Right lobe of liver (tissue), 4 donors: ENCODE data around the gene HHIP.

Source experiments
- CTCF ChIP-seq, 4 donors: fragments of 200-600 bp in 3 of 4; fragments of 450-650 bp in 1 of 4; IDR thresholded peaks; one replicate each; pipeline versions ENCODE4 v1.5.1 to v1.8.0; 2016 to 2022; ENCODE audit warnings: antibody characterized with exemption in 4 of 4, mild to moderate bottlenecking in 2 of 4
- POLR2A ChIP-seq: fragments of 450-650 bp; IDR thresholded peaks from one replicate; pipeline ENCODE4 v1.6.1; 2017; ENCODE audit warnings: antibody characterized with exemption, mild to moderate bottlenecking
- donor health status: DM: no; HTN: no; CAD: no.
- donor health status: DM: no; HTN: no; CAD: no.
- donor health status: DM: no; HTN: yes; CAD: no.

GRCh38 chr4:144709793-144710525 is 64.0 kb downstream of the HHIP start:
- TF ChIP-seq POLR2A = no peak
- no peak for TF ChIP-seq CTCF (IDR thresholded peaks at IDR 0.05)
